Measurements from ENCODE around the gene STK31. TPM values are rescaled to one million over a fixed set of nuclear protein-coding genes. Genes with fewer than 3 reads are reported as not detected.
"Not testable (repeated sequence)": the region's sequence is repeated elsewhere in the genome, so short reads cannot be mapped to it uniquely, and the experiment has no call there.

STK31 gene
- total and polyA plus RNA-seq, 7 donors: 0.01 to 0.18 (median 0.03) TPM; not detected in 4

DNA sequence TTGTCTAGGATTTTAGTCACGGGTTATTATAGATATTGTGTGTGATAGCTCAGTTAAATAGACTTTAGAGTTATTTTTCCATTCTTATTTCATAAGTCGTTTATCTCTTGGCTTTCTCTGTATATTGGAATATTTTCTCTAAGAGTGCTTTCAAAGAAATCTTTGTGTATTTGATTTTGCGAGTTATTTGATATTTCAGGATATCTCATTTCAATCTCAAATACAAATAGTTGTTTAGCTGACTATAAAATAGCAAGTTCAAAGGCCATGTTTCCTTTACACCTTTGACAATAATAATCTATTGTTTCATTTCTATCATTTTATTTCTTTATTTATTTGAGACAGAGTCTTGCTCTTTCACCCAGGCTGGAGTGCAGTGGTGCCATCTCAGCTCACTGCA is 55.9 kb downstream of the STK31 start:
- no peak overlapping the region for H3K4me3 ChIP-seq
- DNase-seq (no peak), ATAC-seq (no peak)
- WGBS, 3 donors: 80 to 92% (median 86%) methylated on average over 3 of the region's 3 CpGs
- H3K9me3 ChIP-seq: no peaks in the 10 kb centered on the region
- intact Hi-C loops (cut with DNase I): no loop called here
- no peaks in the 10 kb centered on the region for H3K36me3 ChIP-seq (ENCODE audit: insufficient read depth in 1 of 2, low read depth in 1 of 2)
- no peaks in the 10 kb centered on the region for H3K4me1 ChIP-seq
- TF ChIP-seq, protein P1, sequence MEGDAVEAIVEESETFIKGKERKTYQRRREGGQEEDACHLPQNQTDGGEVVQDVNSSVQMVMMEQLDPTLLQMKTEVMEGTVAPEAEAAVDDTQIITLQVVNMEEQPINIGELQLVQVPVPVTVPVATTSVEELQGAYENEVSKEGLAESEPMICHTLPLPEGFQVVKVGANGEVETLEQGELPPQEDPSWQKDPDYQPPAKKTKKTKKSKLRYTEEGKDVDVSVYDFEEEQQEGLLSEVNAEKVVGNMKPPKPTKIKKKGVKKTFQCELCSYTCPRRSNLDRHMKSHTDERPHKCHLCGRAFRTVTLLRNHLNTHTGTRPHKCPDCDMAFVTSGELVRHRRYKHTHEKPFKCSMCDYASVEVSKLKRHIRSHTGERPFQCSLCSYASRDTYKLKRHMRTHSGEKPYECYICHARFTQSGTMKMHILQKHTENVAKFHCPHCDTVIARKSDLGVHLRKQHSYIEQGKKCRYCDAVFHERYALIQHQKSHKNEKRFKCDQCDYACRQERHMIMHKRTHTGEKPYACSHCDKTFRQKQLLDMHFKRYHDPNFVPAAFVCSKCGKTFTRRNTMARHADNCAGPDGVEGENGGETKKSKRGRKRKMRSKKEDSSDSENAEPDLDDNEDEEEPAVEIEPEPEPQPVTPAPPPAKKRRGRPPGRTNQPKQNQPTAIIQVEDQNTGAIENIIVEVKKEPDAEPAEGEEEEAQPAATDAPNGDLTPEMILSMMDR (IDR thresholded peaks at IDR 0.05): no peak
- no peak overlapping the region for H3K27ac ChIP-seq
- H3K27me3 ChIP-seq (ENCODE audit: insufficient read depth in 3 of 3, low read length in 2 of 3): no peaks in the 10 kb centered on the region

GRCh38 chr7:23767514-23767913 is 57.5 kb downstream of the STK31 start:
- Histone ChIP-seq H3K4me1 (no peaks in the 10 kb centered on the region), H3K36me3 (ENCODE audit: insufficient read depth in 1 of 2, low read depth in 1 of 2) (no peaks in the 10 kb centered on the region), H3K27me3 (ENCODE audit: insufficient read depth in 3 of 3, low read length in 2 of 3) (no peaks in the 10 kb centered on the region), H3K9me3 (no peaks in the 10 kb centered on the region), H3K4me3 (no peak overlapping the region), H3K27ac (no peak overlapping the region)
- intact Hi-C loops (cut with DNase I): no loop called here
- ATAC-seq (no peak), DNase-seq (no peak)
- TF ChIP-seq, protein P1 (IDR thresholded peaks at IDR 0.05): no peak

DNA sequence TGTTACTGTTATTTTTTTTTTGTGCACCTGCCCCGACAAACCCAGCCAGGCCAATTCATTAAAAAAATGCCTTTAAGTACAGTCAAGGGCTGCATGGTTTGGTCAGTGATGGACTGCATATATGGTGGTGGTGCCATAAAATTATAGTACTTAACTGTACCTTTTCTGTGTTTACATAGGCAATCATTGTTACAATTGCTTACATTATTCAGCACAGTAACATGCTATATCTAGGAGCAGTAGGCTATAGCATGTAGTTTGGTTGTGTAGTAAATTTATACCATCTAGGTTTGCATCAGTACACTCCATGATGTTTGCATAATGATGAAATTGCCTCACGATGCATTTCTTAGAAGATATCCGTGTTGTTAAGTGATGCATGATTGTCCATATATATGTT is 58.0 kb downstream of the STK31 start:
- DNase-seq (no peak), ATAC-seq (no peak)
- Histone ChIP-seq H3K4me1 (no peaks in the 10 kb centered on the region), H3K27ac (no peak overlapping the region), H3K9me3 (no peaks in the 10 kb centered on the region), H3K27me3 (ENCODE audit: insufficient read depth in 3 of 3, low read length in 2 of 3) (no peaks in the 10 kb centered on the region), H3K4me3 (no peak overlapping the region), H3K36me3 (ENCODE audit: insufficient read depth in 1 of 2, low read depth in 1 of 2) (no peaks in the 10 kb centered on the region)
- 91 to 96% (median 93%) methylated on average over 3 of the region's 3 CpGs for WGBS, 3 donors
- TF ChIP-seq, protein P1 (IDR thresholded peaks at IDR 0.05): no peak
- intact Hi-C loops (cut with DNase I): no loop called here

DNA sequence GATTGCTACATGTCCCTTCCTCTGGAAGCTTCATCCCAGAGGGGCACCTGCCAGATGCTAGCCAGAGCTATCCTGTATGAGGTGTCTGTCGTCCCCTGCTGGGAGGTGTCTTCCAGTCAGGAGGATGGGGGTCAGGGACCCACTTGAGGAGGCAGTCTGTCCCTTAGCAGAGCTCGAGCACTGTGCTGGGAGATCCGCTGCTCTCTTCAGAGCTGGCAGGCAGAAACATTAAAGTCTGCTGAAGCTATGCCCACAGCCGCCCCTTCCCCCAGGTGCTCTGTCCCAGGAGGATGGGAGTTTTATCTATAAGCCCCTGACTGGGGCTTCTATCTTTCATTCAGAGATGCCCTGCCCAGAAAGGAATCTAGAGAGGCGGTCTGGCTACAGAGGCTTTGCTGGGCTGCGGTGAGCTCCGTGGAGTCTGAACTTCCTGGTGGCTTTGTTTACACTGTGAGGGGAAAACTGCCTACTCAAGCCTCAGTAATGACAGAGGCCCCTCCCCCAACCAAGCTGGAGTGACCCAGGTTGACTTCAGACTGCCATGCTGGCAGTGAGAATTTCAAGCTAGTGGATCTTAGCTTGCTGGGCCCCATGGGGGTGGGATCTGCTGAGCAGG is 69.3 kb downstream of the STK31 start:
- intact Hi-C loops (cut with DNase I); H3K9me3 ChIP-seq; H3K36me3 ChIP-seq (ENCODE audit: insufficient read depth in 1 of 2, low read depth in 1 of 2); DNase-seq; H3K4me3 ChIP-seq; H3K4me1 ChIP-seq; ATAC-seq; H3K27ac ChIP-seq; H3K27me3 ChIP-seq (ENCODE audit: insufficient read depth in 3 of 3, low read length in 2 of 3): not testable (repeated sequence)
- WGBS, 3 donors: 76 to 92% (median 85%) methylated on average over 7 of the region's 7 CpGs

DNA sequence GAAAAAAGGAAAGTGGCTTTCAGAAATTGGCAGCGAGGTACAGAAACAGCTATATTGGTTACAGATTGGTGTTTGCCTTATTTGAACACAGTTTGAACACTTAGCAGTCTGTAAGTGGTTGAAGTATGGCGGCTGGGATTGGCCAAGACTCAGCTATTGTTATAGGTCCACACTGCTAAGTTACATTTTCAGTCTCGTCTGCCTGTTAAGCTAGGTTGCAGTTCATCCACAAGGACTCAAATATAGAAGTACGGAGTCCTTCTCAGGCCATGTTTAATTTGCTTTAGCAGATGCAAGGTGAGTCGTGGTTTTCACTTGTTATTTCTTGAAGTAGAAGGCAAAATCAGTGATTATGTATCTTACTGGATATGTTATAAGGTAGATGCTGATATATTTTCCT is 73.1 kb downstream of the STK31 start:
- ATAC-seq: no peak
- TF ChIP-seq, protein P1 (IDR thresholded peaks at IDR 0.05): no peak
- Histone ChIP-seq H3K4me1 (no peaks in the 10 kb centered on the region), H3K27ac (no peak overlapping the region), H3K36me3 (ENCODE audit: insufficient read depth in 1 of 2, low read depth in 1 of 2) (no peaks in the 10 kb centered on the region), H3K27me3 (ENCODE audit: insufficient read depth in 3 of 3, low read length in 2 of 3) (no peaks in the 10 kb centered on the region), H3K9me3 (no peaks in the 10 kb centered on the region), H3K4me3 (no peak overlapping the region)
- intact Hi-C loops (cut with DNase I): no loop called here
- 78 to 80% (median 80%) methylated on average over 5 of the region's 5 CpGs for WGBS, 3 donors
- no peak for DNase-seq
